IMR-90 (cell line): ENCODE measurements around the gene NACC2.

Experiments
- CEBPB ChIP-seq: IDR thresholded peaks from 2 replicates; pipeline ENCODE4 v1.6.1; 2012; ENCODE audit warnings: low read depth, low read length, improper control_type of control experiment
- CHD1 ChIP-seq: IDR thresholded peaks from 2 replicates; pipeline ENCODE4 v1.6.1; 2012; ENCODE audit warnings: low read depth, low read length, improper control_type of control experiment
- CTCF ChIP-seq: conservative IDR thresholded peaks from 2 replicates; pipeline ENCODE4 v1.5.1; 2012; ENCODE audit warnings: mild to moderate bottlenecking, low read depth, low read length, improper control_type of control experiment
- ELK1 ChIP-seq: fragments of 150-350 bp; IDR thresholded peaks from 2 replicates; pipeline ENCODE4 v1.6.1; 2016; ENCODE audit warnings: low read depth, mild to moderate bottlenecking, low read length, moderate library complexity, borderline replicate concordance
- MAZ ChIP-seq: IDR thresholded peaks from 2 replicates; pipeline ENCODE4 v1.6.1; 2012; ENCODE audit warnings: low read depth, mild to moderate bottlenecking, low read length, improper control_type of control experiment, moderate library complexity, borderline replicate concordance
- POLR2A ChIP-seq: IDR thresholded peaks from 2 replicates; pipeline ENCODE4 v1.6.1; 2012; ENCODE audit warnings: mild to moderate bottlenecking, low read depth, low read length
- SMC3 ChIP-seq: fragments of 150-350 bp; IDR thresholded peaks from 2 replicates; pipeline ENCODE4 v1.6.1; 2016; ENCODE audit warnings: low read depth, mild to moderate bottlenecking, antibody characterized with exemption, low read length, moderate library complexity

- TF ChIP-seq CTCF (no peak), POLR2A (no peak), SMC3 (no peak), ELK1 (no peak), CHD1 (no peak), MAZ (no peak), CEBPB (no peak)
Observed at GRCh38 chr9:136121801-136122200, 26.7 kb upstream of the NACC2 start.
